Posterior cingulate gyrus (tissue), 11 donors: ENCODE data around the gene DAB1.

Experiments
- DNase-seq, 10 donors: peaks; one replicate each; pipeline versions ENCODE4 v3.0.0 to v3.0.0-alpha.2; 2020 to 2021; ENCODE audit warnings: mixed read lengths in 3 of 10
- intact Hi-C: fragments of 100-400 bp; cut with DNase I; formaldehyde crosslinking; loops from one replicate; pipeline ENCODE4 v1.15.1; 2023

The DAB1 gene

DNA sequence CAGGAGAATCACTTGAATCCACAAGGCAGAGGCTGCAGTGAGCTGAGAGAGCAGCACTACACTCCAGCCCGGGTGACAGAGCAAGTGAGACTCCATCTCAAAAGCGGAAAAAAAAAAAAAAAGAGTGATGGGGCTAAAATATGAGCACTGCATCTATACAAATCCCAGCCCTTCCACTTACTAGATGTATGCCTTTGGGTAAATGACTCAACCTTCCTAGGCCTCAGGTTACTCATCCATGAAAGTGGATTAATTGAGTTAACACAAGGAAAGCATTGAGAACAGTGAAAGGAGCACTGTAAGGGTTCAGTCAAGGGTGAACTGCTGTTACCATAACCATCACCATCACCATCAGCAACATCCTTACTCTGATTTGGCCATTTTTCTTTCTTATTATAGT lies 231.6 kb downstream of the DAB1 start:
- intact Hi-C loops: no loop called here
- no peak for DNase-seq

- intact Hi-C loops: no loop called here
- DNase-seq: no peak
These were observed 233.0 kb downstream of the DAB1 start for GRCh38 chr1:57190898-57191297.

DNA sequence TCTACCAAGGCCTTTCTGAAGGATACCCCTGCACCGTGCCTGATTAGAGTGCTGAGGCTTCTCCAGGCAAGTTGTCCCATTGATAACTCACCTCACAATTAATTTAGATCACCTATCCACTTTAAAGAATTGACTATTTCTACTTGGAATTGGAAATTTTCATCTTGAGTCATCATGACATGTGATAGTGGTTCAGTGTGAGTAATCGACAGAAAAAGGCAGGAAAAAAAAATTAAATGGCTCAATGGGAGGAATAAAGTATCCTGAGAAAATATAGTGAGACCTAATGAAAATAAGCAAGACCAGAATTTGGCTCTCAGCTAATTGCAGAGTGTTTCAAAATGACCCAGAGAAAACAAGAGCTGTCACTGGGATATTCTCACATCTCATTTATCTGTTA lies 235.7 kb downstream of the DAB1 start:
- intact Hi-C loops: no loop called here
- DNase-seq: no peak

- no peak for DNase-seq
- intact Hi-C loops: no loop called here
These were observed 237.4 kb downstream of the DAB1 start for GRCh38 chr1:57186455-57186854.

- no peak for DNase-seq
- intact Hi-C loops: no loop called here
These were observed 244.9 kb downstream of the DAB1 start for GRCh38 chr1:57179001-57179400.

GRCh38 chr1:57175506-57175905 lies 248.4 kb downstream of the DAB1 start:
- no peak for DNase-seq
- intact Hi-C loops: no loop called here

GRCh38 chr1:57172040-57172439 lies 251.8 kb downstream of the DAB1 start:
- intact Hi-C loops: no loop called here
- DNase-seq: no peak

DNA sequence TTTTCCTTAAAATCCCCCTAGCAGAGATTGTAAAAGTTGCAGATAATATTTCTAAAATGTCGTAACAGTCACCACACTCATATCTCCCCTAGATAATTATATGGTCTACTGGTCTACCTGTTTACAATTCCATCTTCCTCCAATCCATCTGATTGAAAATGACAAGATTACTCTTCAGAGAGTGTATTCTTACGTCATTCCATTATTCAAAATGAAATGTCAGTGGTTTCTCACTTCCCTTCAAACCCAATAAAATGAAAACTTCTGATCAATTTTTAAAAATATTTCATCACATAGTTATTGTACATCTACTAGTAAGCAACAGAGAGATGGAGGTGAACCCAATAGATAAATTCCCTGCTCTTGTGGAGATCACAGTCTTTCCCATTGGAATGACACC lies 255.9 kb downstream of the DAB1 start:
- intact Hi-C loops: no loop called here
- DNase-seq: no peak

- intact Hi-C loops: no loop called here
These were observed 258.3 kb downstream of the DAB1 start for GRCh38 chr1:57165546-57165945.

GRCh38 chr1:57164584-57164983 lies 259.3 kb downstream of the DAB1 start:
- intact Hi-C loops: no loop called here
- no peak for DNase-seq

More at GRCh38 chr1:57165546-57165945, 258.3 kb downstream of the DAB1 start:
- no peak for DNase-seq

DNA sequence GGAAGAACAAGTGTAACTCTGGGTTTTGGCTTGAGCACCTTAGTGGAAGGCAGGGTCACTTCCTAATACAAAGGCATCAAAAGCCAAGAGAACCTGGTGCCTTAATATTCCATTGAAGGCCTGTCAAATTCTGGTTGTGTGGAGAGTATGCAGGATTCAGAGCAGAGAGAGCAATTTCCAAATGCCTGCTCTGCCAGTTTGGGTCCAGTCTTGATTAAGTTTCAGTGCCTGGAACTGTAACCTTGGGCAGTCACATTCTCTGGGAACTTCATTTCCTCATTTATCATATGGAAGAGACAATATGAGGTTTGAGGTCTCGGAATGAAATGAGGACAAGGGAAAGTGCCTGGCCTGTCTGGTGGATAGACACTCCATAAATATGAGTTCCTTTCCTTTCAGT lies 260.1 kb downstream of the DAB1 start:
- DNase-seq: no peak

DNA sequence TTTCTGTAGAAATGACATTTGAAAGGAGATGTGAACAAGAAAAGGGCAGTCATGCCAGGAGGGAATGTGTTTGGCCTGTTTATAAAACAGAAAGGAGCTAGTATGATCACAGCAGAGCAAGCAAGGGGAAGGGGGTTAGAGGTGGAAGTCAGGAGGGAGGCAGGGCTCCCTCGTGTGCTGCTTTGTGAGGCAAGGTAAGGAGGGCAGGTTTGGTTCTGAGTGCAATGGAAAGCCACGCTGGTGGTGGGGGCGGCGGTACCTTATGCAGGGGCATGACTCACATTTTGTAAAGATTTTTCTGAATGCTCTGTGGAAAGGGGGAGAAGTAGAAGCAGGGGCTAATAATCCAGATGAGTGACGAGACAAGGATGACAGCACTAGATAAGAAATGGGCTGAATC lies 260.5 kb downstream of the DAB1 start:
- intact Hi-C loops: no loop called here
- no peak for DNase-seq

More for the DNA sequence above, 260.1 kb downstream of the DAB1 start:
- intact Hi-C loops: no loop called here

DNA sequence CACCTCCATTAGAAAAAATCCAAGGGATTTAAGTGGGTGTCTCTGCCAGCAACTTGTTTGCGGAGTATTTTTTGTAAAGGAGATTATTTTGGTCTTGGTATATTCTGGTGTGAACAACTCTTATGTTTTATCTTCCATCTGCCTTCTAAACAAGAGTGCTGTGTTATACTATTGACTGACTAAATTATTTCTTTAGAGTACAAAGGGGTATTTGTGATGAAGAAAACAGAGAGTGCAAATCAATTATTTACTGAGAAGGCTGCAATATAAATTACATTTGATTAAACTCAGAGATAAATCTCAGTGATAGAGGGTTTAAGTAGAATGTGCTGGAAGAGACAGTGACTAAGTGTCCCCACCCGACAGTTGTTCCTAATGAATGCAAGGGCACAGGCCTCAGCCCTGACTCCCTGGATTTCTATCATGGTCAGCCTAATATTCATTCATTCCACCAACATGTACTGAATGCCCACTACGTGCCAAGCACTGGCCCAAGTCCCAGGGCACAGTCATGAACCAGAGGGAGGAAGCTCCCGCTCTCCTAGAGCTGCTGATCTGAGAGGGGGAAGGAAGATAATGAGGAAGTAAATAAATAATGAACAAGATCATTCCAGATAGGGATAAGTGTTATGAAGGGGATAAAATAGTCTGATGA lies 261.1 kb downstream of the DAB1 start:
- DNase-seq: peak; percentile 11 to 87 (median 55)

GRCh38 chr1:57160594-57160993 lies 263.3 kb downstream of the DAB1 start:
- no peak for DNase-seq
- intact Hi-C loops: no loop called here

More for the DNA sequence above, 261.1 kb downstream of the DAB1 start:
- intact Hi-C loops: no loop called here

- intact Hi-C loops: no loop called here
- DNase-seq: no peak
These were observed 265.3 kb downstream of the DAB1 start for GRCh38 chr1:57158604-57158998.

GRCh38 chr1:57157818-57158603 lies 265.8 kb downstream of the DAB1 start:
- DNase-seq: no peak
- intact Hi-C loops: no loop called here

GRCh38 chr1:57156907-57157306 lies 267.0 kb downstream of the DAB1 start:
- DNase-seq: no peak
- intact Hi-C loops: no loop called here

DNA sequence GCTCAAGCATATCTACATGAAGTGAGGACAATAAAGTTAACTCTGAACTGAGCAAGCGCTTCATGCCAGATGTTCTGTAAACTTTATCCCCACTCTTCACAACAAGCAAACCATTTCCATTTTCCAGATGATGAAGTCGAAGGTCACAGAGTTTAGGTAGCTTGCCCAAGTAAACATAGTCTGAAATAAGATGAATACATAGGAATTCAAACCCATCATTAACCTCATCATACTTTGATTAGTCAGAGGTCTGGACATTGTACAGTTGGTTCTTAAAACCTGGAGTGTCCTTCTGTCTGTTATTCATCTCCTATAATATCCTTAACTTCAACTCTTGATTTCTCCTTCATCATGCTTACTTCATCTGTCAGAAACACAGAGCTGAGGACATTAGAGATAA lies 277.8 kb downstream of the DAB1 start:
- no peak for DNase-seq
- intact Hi-C loops: no loop called here

GRCh38 chr1:57142999-57143398 lies 280.9 kb downstream of the DAB1 start:
- intact Hi-C loops: no loop called here
- DNase-seq: no peak

DNA sequence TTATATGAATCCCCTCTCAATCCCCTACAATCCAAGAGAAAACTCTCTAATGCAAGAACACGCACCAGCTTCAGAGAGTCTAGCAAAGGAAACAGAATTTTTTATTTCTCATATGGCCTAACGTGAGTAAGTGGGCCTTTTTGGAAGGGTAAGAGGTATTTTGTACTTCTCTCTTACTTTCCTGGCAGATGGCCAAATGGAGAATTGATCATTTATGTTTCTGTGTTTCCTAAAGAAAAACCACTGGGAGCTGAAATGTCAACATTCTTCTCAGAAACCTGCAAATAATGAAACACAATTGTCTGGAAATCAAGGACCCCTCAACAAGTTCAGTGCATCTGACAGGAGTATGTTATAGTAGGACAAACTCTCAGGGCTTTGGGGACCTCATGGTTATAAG lies 281.7 kb downstream of the DAB1 start:
- DNase-seq: no peak
- intact Hi-C loops: no loop called here

DNA sequence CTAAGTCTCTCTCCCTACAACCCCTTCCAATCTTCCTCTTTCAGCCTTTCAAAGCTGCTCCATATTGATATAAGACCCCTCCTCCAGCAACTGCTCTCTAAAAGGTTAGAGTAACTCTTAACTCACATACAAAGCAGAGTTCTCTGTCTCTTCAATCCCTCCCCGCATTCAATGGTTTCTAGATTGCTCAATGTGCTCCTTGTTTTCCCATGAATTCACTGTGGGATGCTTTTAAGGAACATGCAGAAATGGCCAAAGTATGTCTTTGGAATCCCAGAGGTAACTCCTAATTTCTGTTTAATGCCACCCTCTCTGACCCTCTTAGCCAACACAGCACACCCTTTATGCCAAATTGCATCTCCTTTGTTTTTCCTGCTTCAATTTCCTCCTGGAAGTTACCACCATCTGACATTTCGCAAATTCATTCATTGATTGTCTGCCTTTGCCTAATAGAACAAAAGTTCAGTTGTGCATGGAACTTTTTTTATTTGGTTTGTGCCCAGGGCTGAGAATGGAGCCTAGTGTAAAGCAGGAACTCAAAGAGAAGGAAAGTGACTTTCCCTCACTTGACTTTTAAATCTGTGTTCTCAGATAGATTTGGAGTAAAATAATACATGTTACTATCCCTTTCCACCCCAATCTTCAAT lies 285.3 kb downstream of the DAB1 start:
- DNase-seq: no peak
- intact Hi-C loops: no loop called here

DNA sequence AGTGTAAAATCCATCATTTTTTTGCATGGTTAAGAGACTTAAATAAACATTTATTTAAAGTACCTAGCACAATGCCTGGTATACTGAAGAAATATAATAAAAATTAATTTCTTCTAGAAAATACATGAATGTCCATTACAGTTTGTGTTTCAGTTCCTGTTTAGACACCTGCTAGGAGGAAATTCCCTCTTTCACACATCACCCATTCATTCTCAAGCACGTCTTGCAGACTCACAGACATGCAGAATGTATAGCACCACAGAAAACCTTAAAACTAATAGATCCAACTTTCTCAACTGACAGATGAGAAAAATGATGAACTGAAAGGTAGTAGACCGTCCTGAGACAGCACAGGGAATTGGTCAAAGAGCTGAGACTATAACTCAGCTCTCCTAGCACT lies 285.9 kb downstream of the DAB1 start:
- no peak for DNase-seq
- intact Hi-C loops: no loop called here
